Keratinocyte (primary cell): ENCODE results near the gene SELENOO. TPM values are rescaled to one million over a fixed set of nuclear protein-coding genes. Genes with fewer than 3 reads are reported as not detected.

Experiments used
- DNase-seq: peaks from one replicate; pipeline ENCODE4 v3.0.0-alpha.2; 2011; ENCODE audit warnings: low read depth, missing footprints, low spot score
- FAIRE-seq: peaks from 2 replicates; lab custom pipeline; 2011; peaks lifted over from hg19 to GRCh38; lab: Jason Lieb, UNC
- H2AFZ ChIP-seq: 2 replicates; pipeline ENCODE4 v1.6.0; 2012; ENCODE audit warnings: low read length, control low read depth, inconsistent platforms; ENCODE audit not compliant: control insufficient read depth
- H3K27ac ChIP-seq: 2 replicates; pipeline ENCODE4 v1.5.1; 2011; ENCODE audit warnings: low read length; ENCODE audit not compliant: control insufficient read depth, insufficient read depth
- H3K27me3 ChIP-seq: 3 replicates; pipeline ENCODE4 v1.6.0; 2011; ENCODE audit warnings: low read length; ENCODE audit not compliant: control insufficient read depth, insufficient read depth; ENCODE audit errors: extremely low read depth
- H3K36me3 ChIP-seq, 2 experiments: 2 replicates in 1 of 2; 3 replicates in 1 of 2; pipeline ENCODE4 v1.5.1; 2011; ENCODE audit warnings: low read length in 2 of 2, mild to moderate bottlenecking in 1 of 2; ENCODE audit not compliant: control insufficient read depth in 2 of 2, insufficient read depth in 2 of 2; ENCODE audit errors: extremely low read depth in 1 of 2
- H3K4me1 ChIP-seq: 3 replicates; pipeline ENCODE4 v1.5.1; 2011; ENCODE audit warnings: low read length; ENCODE audit not compliant: control insufficient read depth, insufficient read depth; ENCODE audit errors: extremely low read depth
- H3K4me2 ChIP-seq: 3 replicates; pipeline ENCODE4 v1.6.0; 2011; ENCODE audit warnings: low read depth, low read length; ENCODE audit not compliant: control insufficient read depth, insufficient read depth; ENCODE audit errors: extremely low read depth
- H3K4me3 ChIP-seq, 3 experiments: fragments of 200-600 bp in 1 of 3; sonication (generic) in 1 of 3; 2 replicates in 2 of 3; 3 replicates in 1 of 3; pipeline ENCODE4 v1.5.1; 2011 to 2016; ENCODE audit warnings: low read length in 3 of 3, mild to moderate bottlenecking in 3 of 3, control low read depth in 2 of 3, inconsistent platforms in 1 of 3, low read depth in 1 of 3, mixed read lengths in 1 of 3, mixed run types in 1 of 3, moderate library complexity in 1 of 3; ENCODE audit not compliant: control insufficient read depth in 2 of 3, insufficient read depth in 2 of 3; ENCODE audit errors: extremely low read depth in 1 of 3
- H3K79me2 ChIP-seq: 2 replicates; pipeline ENCODE4 v1.6.0; 2012; ENCODE audit warnings: low read length; ENCODE audit not compliant: control insufficient read depth, insufficient read depth
- H3K9ac ChIP-seq: 3 replicates; pipeline ENCODE4 v1.6.0; 2011; ENCODE audit warnings: low read length; ENCODE audit not compliant: control insufficient read depth, insufficient read depth; ENCODE audit errors: extremely low read depth
- H3K9me1 ChIP-seq: 3 replicates; pipeline ENCODE4 v1.6.0; 2011; ENCODE audit warnings: low read length; ENCODE audit not compliant: control insufficient read depth, insufficient read depth; ENCODE audit errors: extremely low read depth
- H3K9me3 ChIP-seq: 2 replicates; pipeline ENCODE4 v1.5.1; 2012; ENCODE audit warnings: low read depth, low read length; ENCODE audit not compliant: control insufficient read depth
- H4K20me1 ChIP-seq: 3 replicates; pipeline ENCODE4 v1.6.0; 2011; ENCODE audit warnings: low read length; ENCODE audit not compliant: control insufficient read depth, insufficient read depth; ENCODE audit errors: extremely low read depth
- EZH2 ChIP-seq: IDR thresholded peaks from one replicate; pipeline ENCODE4 v1.6.1; 2012; ENCODE audit warnings: inconsistent platforms, mild to moderate bottlenecking, low read length, moderate library complexity
- dilution Hi-C: fragments of 300-500 bp; cut with MboI; formaldehyde crosslinking; loops from one replicate; pipeline ENCODE4 v1.7.0; 2020; ENCODE audit warnings: low sequenced_read_pairs; ENCODE audit not compliant: extremely low pct_ligation_motif_present
- polyA plus RNA-seq, 5 experiments: library from polyadenylated mRNA; depleted of rRNA in 3 of 5; stranded (reverse) in 3 of 5; stranded (forward) in 1 of 5; unstranded in 1 of 5; fragments of >200 nt; gene quantifications; 1 replicate in 1 of 5; 2 replicates in 3 of 5; 3 replicates in 1 of 5; pipeline versions ENCODE4 v1.2.1 to v1.2.3, GENCODE V29; 2011 to 2012; ENCODE audit warnings: missing spikeins in 2 of 5, low read depth in 1 of 5, low replicate concordance in 1 of 5
- TF ChIP-seq, protein P1 (sequence below), 3 experiments: IDR thresholded peaks in 1 of 3; conservative IDR thresholded peaks in 1 of 3; optimal IDR thresholded peaks in 1 of 3; 2 replicates in 2 of 3; 3 replicates in 1 of 3; pipeline versions ENCODE3 to v1.5.1; 2011; ENCODE audit warnings: low read length in 3 of 3, mild to moderate bottlenecking in 3 of 3, moderate library complexity in 2 of 3, control low read depth in 1 of 3, inconsistent platforms in 1 of 3; ENCODE audit not compliant: insufficient read depth in 2 of 3; ENCODE audit errors: extremely low read depth in 1 of 3

The SELENOO gene
- polyA plus RNA-seq, 1 donor (not counting 4 experiments of a cell fraction or from before 2014, with no cell fraction given), result 14.4 TPM

DNA sequence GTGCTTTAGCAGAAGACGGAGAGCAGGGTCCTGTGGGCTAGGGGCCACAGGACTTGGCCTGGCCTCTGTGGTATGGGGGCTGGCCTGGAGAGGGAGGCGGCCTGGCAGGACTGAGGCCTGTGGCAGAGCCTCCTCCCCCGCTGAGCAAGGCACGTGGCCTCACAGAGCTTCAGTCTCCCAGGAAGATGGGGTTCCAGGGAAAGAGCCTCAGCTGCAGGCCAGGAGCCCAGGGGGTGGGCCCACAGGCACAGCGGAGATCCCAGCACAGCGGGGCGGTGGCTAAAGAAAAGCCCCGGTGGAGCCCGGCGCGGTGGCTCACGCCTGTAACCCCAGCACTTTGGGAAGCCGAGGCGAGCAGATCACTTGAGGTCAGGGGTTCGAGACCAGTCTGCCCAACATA is 58.5 kb downstream of the SELENOO start:
- DNase-seq, result no peak
- H4K20me1 ChIP-seq, result no peaks in the 10 kb centered on the region
- H3K9ac ChIP-seq, result no peak overlapping the region
- no peaks in the 10 kb centered on the region for H3K9me3 ChIP-seq
- H3K9me1 ChIP-seq, result no peaks in the 10 kb centered on the region
- FAIRE-seq, result no peak
- H3K27me3 ChIP-seq, result no peaks in the 10 kb centered on the region
- H2AFZ ChIP-seq, result no peak overlapping the region
- dilution Hi-C loops, result no loop called here
- H3K4me2 ChIP-seq, result no peak overlapping the region
- TF ChIP-seq EZH2, result no peak
- TF ChIP-seq, protein P1, sequence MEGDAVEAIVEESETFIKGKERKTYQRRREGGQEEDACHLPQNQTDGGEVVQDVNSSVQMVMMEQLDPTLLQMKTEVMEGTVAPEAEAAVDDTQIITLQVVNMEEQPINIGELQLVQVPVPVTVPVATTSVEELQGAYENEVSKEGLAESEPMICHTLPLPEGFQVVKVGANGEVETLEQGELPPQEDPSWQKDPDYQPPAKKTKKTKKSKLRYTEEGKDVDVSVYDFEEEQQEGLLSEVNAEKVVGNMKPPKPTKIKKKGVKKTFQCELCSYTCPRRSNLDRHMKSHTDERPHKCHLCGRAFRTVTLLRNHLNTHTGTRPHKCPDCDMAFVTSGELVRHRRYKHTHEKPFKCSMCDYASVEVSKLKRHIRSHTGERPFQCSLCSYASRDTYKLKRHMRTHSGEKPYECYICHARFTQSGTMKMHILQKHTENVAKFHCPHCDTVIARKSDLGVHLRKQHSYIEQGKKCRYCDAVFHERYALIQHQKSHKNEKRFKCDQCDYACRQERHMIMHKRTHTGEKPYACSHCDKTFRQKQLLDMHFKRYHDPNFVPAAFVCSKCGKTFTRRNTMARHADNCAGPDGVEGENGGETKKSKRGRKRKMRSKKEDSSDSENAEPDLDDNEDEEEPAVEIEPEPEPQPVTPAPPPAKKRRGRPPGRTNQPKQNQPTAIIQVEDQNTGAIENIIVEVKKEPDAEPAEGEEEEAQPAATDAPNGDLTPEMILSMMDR (optimal IDR thresholded peaks at IDR 0.05 in 1 of 3, IDR thresholded peaks at IDR 0.05 in 1 of 3, conservative IDR thresholded peaks at IDR 0.05 in 1 of 3; ENCODE audit: extremely low read depth in 1 of 3, insufficient read depth in 2 of 3, low read length in 3 of 3), result no peak
- H3K36me3 ChIP-seq, result peaks cover 0 to 5% of the 10 kb centered on the region in 2 experiments
- H3K27ac ChIP-seq, result no peak overlapping the region
- peaks cover 14% of the 10 kb centered on the region for H3K4me1 ChIP-seq
- H3K79me2 ChIP-seq, result no peaks in the 10 kb centered on the region
- no peak overlapping the region for H3K4me3 ChIP-seq

DNA sequence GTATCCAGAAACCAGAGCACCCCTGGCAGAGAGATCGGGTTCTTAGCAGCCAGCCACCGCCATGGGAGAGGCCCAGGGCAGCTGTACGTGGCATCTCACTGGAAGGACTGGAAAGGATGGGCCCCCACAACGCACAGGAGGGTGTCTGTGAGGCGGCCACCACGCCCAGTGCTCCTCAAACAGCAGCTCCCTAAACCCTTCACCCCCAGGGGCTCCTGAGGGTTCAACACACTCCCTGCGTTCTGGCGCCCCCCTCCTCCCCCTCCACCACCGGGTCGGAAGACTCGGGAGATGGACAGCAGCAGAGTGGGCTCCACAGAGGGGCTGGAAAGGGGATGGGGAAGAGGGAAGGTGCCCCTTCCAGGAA is 59.6 kb downstream of the SELENOO start:
- no peak for FAIRE-seq
- H3K9ac ChIP-seq, result peak overlapping the region; percentile 62
- dilution Hi-C loops, result no loop called here

More for the DNA sequence above, 59.6 kb downstream of the SELENOO start:
- Histone ChIP-seq H3K4me3 (peak overlapping the region; percentile 29 to 57 (median 42)), H3K27me3 (no peaks in the 10 kb centered on the region), H3K9me1 (no peaks in the 10 kb centered on the region), H3K36me3 (peaks cover 0 to 2% of the 10 kb centered on the region in 2 experiments), H4K20me1 (no peaks in the 10 kb centered on the region), H2AFZ (peak overlapping the region; percentile 40), H3K4me2 (peak overlapping the region; percentile 63), H3K4me1 (peaks cover 14% of the 10 kb centered on the region), H3K27ac (no peak overlapping the region), H3K79me2 (no peaks in the 10 kb centered on the region), H3K9me3 (no peaks in the 10 kb centered on the region)
- TF ChIP-seq EZH2, result no peak
- TF ChIP-seq, protein P1 (optimal IDR thresholded peaks at IDR 0.05 in 1 of 3, IDR thresholded peaks at IDR 0.05 in 1 of 3, conservative IDR thresholded peaks at IDR 0.05 in 1 of 3; ENCODE audit: extremely low read depth in 1 of 3, insufficient read depth in 2 of 3, low read length in 3 of 3), result no peak
- no peak for DNase-seq
